Stimulated activated CD4-positive, alpha-beta T cell treated with anti-CD3 and anti-CD28 coated beads, Interleukin-1b, Interleukin-23, amount 100 ng/mL, for 4 hours (primary cell): ENCODE results near the gene TUT4.
A peak's percentile ranks its signal among the peaks of the same experiment; 100 is the strongest.

Source experiments
- DNase-seq, 2 donors: peaks; one replicate each; pipeline ENCODE4 v3.0.0-alpha.2; 2020; ENCODE audit warnings: low read depth in 2 of 2

TUT4 gene

GRCh38 chr1:52532247-52532646 lies 20.6 kb downstream of the TUT4 start:
- DNase-seq: no peak

- DNase-seq: no peak
Measured at GRCh38 chr1:52531249-52531872, 21.5 kb downstream of the TUT4 start.

GRCh38 chr1:52530563-52531144 lies 22.2 kb downstream of the TUT4 start:
- no peak for DNase-seq

- DNase-seq: no peak
Measured at GRCh38 chr1:52523376-52523775, 29.5 kb downstream of the TUT4 start.

- DNase-seq: no peak
Measured at GRCh38 chr1:52520148-52520547, 32.7 kb downstream of the TUT4 start.

- no peak for DNase-seq
Measured at GRCh38 chr1:52518962-52519361, 33.9 kb downstream of the TUT4 start.

- DNase-seq: no peak
Measured at GRCh38 chr1:52511851-52512615, 40.9 kb downstream of the TUT4 start.

- DNase-seq: no peak
Measured at GRCh38 chr1:52511439-52511838, 41.5 kb downstream of the TUT4 start.

GRCh38 chr1:52506920-52507546 lies 45.9 kb downstream of the TUT4 start:
- no peak for DNase-seq

- DNase-seq: no peak
Measured at GRCh38 chr1:52506349-52506748, 46.5 kb downstream of the TUT4 start.

- DNase-seq: no peak
Measured at GRCh38 chr1:52504720-52505119, 48.2 kb downstream of the TUT4 start.

- no peak for DNase-seq
Measured at GRCh38 chr1:52503706-52504105, 49.2 kb downstream of the TUT4 start.

GRCh38 chr1:52502789-52503188 lies 50.1 kb downstream of the TUT4 start:
- DNase-seq: peak; percentile 1 to 7

GRCh38 chr1:52487632-52488031 lies 65.3 kb downstream of the TUT4 start:
- DNase-seq: no peak

GRCh38 chr1:52482326-52483004 lies 70.4 kb downstream of the TUT4 start:
- DNase-seq: no peak

- DNase-seq: no peak
Measured at GRCh38 chr1:52479076-52479475, 73.8 kb downstream of the TUT4 start.

- DNase-seq: no peak
Measured at GRCh38 chr1:52477876-52478275, 75.0 kb downstream of the TUT4 start.

GRCh38 chr1:52476943-52477342 lies 75.9 kb downstream of the TUT4 start:
- DNase-seq: no peak

GRCh38 chr1:52474807-52475206 lies 78.1 kb downstream of the TUT4 start:
- no peak for DNase-seq

GRCh38 chr1:52473039-52473438 lies 79.9 kb downstream of the TUT4 start:
- DNase-seq: no peak

- DNase-seq: no peak
Measured at GRCh38 chr1:52472384-52472783, 80.5 kb downstream of the TUT4 start.

GRCh38 chr1:52469108-52469507 lies 83.8 kb downstream of the TUT4 start:
- no peak for DNase-seq
